Measurements from ENCODE around the gene RAET1E. TPM values are rescaled to one million over a fixed set of nuclear protein-coding genes. Genes with fewer than 3 reads are reported as not detected.

RAET1E gene
- total and polyA plus RNA-seq, 9 of the 15 experiments (the other 6 are each of a cell fraction or from before 2014, with no cell fraction given) = not detected

DNA sequence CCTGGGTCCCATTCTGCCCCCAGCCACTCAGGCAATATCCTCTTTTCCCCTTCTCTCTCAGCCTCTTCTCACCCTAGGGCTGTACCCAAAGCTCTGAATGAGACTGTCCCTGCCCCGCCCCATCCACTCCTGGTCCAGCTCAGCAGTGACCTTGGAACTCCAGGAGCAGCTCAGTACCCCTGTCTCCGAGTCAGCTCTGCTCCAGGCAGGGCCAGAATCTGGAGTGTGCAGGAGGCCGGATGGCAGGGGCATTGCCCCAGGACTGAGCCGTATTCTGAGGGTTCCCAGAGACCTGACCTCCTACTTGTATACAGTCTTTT, 27.0 kb upstream of the RAET1E start:
- ChIA-PET POLR2A (interaction anchor here (1.0 to 1.1 kb wide), 2 partner anchors 11 to 13 kb away, joined by 3 read pairs; no protein-coding TSS in a partner anchor), CTCF (ENCODE audit: low intra/inter-chr PET ratio) (interaction anchor here (1.6 to 2.9 kb wide), 3 partner anchors 84 to 90 kb away, joined by 6 to 23 read pairs (median 15); no protein-coding TSS in a partner anchor)
- no peaks in the 10 kb centered on the region for H4K20me1 ChIP-seq (replicated peaks; ENCODE audit: control insufficient read depth, insufficient read depth, low read length)
- FAIRE-seq = no peak
- in situ Hi-C loops (cut with MboI) (loop anchor here (5.0 to 25.0 kb wide), 3 partner anchors 83 to 888 kb away; no protein-coding TSS in a partner anchor), intact Hi-C loops (cut with micrococcal nuclease) (loop anchor here (5.0 kb wide), 3 partner anchors 203 to 898 kb away; partner anchors contain the start of gene GINM1)
- H3K27ac ChIP-seq (ENCODE audit: extremely low read depth, low read depth, low read length) = no peak overlapping the region
- no peak overlapping the region; a peak in 1 of 4 replicates for H3K9ac ChIP-seq (ENCODE audit: insufficient read depth in 1 of 2, low read depth in 2 of 2, low read length in 2 of 2)
- 29% methylated on average over 4 of the region's 4 CpGs for WGBS (ENCODE audit: insufficient coverage, low coverage, missing lambda C conversion rate)
- no peaks in the 10 kb centered on the region for H3K36me3 ChIP-seq (ENCODE audit: control insufficient read depth, insufficient read depth, low read length)
- H3K4me2 ChIP-seq (ENCODE audit: insufficient read depth, low read length) = no peak overlapping the region
- H3K4me1 ChIP-seq (replicated peaks in 1 of 2; ENCODE audit: control insufficient read depth in 2 of 2, insufficient read depth in 2 of 2, low read length in 2 of 2) = peaks cover 0 to 26% of the 10 kb centered on the region in 2 experiments; a peak in 3 of 5 replicates
- peaks cover 16 to 54% of the 10 kb centered on the region in 2 experiments; a peak in 4 of 5 replicates for H3K27me3 ChIP-seq (ENCODE audit: control insufficient read depth in 2 of 2, insufficient read depth in 2 of 2, low read length in 2 of 2)
- no peak for DNase-seq (ENCODE audit: extremely low read depth in 1 of 4, low spot score in 3 of 4)
- peak overlapping the region; percentile 93; the same call in 1 of the 2 replicates for H2AFZ ChIP-seq (ENCODE audit: low read depth, low read length)
- no peaks in the 10 kb centered on the region for H3K9me3 ChIP-seq (replicated peaks; ENCODE audit: control insufficient read depth, insufficient read depth, low read depth, low read length)
- no peaks in the 10 kb centered on the region for H3K9me1 ChIP-seq (ENCODE audit: control insufficient read depth, insufficient read depth, low read length)
- no peaks in the 10 kb centered on the region for H3K79me2 ChIP-seq (ENCODE audit: control insufficient read depth, insufficient read depth, low read length)
- H3K4me3 ChIP-seq = no peak overlapping the region
- BruUV-seq (replicated peaks) = no TSS peak
- no peak for ATAC-seq
- TF ChIP-seq AFF1 (IDR thresholded peaks at IDR 0.05; ENCODE audit: low read depth in 1 of 2, partially characterized antibody in 2 of 2) = no peak
- no peak for TF ChIP-seq ZNF592 (IDR thresholded peaks at IDR 0.05)
- TF ChIP-seq SMARCC2 (IDR thresholded peaks at IDR 0.05; ENCODE audit: low read depth) = no peak
- TF ChIP-seq, protein P1, sequence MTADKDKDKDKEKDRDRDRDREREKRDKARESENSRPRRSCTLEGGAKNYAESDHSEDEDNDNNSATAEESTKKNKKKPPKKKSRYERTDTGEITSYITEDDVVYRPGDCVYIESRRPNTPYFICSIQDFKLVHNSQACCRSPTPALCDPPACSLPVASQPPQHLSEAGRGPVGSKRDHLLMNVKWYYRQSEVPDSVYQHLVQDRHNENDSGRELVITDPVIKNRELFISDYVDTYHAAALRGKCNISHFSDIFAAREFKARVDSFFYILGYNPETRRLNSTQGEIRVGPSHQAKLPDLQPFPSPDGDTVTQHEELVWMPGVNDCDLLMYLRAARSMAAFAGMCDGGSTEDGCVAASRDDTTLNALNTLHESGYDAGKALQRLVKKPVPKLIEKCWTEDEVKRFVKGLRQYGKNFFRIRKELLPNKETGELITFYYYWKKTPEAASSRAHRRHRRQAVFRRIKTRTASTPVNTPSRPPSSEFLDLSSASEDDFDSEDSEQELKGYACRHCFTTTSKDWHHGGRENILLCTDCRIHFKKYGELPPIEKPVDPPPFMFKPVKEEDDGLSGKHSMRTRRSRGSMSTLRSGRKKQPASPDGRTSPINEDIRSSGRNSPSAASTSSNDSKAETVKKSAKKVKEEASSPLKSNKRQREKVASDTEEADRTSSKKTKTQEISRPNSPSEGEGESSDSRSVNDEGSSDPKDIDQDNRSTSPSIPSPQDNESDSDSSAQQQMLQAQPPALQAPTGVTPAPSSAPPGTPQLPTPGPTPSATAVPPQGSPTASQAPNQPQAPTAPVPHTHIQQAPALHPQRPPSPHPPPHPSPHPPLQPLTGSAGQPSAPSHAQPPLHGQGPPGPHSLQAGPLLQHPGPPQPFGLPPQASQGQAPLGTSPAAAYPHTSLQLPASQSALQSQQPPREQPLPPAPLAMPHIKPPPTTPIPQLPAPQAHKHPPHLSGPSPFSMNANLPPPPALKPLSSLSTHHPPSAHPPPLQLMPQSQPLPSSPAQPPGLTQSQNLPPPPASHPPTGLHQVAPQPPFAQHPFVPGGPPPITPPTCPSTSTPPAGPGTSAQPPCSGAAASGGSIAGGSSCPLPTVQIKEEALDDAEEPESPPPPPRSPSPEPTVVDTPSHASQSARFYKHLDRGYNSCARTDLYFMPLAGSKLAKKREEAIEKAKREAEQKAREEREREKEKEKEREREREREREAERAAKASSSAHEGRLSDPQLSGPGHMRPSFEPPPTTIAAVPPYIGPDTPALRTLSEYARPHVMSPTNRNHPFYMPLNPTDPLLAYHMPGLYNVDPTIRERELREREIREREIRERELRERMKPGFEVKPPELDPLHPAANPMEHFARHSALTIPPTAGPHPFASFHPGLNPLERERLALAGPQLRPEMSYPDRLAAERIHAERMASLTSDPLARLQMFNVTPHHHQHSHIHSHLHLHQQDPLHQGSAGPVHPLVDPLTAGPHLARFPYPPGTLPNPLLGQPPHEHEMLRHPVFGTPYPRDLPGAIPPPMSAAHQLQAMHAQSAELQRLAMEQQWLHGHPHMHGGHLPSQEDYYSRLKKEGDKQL (CRISPR knock-in tag; IDR thresholded peaks at IDR 0.05; ENCODE audit: borderline replicate concordance) = no peak
- no peak for TF ChIP-seq ZNF23 (CRISPR knock-in tag; IDR thresholded peaks at IDR 0.05)

Data from K562 (cell line).